ENCODE results near the gene SLC9A2.

DNA sequence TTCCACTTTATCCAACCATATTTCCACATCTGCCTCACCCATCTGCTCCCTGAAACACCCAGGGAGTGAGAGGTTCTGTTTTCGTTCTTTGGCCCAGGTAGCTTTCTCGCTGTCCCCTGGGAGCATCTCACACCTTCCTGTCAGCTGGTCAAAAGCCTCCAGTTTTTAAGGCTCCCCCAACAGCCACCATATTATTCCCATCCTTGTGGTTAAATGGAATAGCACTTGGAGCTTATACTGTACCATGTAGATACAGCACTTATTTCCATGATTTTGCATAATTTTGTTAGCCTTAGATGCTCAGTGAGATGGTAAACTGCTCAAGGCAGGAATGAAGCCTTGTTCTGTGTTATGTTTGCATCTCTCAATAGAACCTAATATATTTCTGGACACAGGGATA lies 84.0 kb downstream of the SLC9A2 start:
- TF ChIP-seq, protein P1, sequence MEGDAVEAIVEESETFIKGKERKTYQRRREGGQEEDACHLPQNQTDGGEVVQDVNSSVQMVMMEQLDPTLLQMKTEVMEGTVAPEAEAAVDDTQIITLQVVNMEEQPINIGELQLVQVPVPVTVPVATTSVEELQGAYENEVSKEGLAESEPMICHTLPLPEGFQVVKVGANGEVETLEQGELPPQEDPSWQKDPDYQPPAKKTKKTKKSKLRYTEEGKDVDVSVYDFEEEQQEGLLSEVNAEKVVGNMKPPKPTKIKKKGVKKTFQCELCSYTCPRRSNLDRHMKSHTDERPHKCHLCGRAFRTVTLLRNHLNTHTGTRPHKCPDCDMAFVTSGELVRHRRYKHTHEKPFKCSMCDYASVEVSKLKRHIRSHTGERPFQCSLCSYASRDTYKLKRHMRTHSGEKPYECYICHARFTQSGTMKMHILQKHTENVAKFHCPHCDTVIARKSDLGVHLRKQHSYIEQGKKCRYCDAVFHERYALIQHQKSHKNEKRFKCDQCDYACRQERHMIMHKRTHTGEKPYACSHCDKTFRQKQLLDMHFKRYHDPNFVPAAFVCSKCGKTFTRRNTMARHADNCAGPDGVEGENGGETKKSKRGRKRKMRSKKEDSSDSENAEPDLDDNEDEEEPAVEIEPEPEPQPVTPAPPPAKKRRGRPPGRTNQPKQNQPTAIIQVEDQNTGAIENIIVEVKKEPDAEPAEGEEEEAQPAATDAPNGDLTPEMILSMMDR (IDR thresholded peaks at IDR 0.05), result no peak
- no peak for TF ChIP-seq POLR2A (IDR thresholded peaks at IDR 0.05)
